Measurements from ENCODE around the gene PRR30.
"Not testable (repeated sequence)": the region's sequence is repeated elsewhere in the genome, so short reads cannot be mapped to it uniquely, and the experiment has no call there.

The PRR30 gene

DNA sequence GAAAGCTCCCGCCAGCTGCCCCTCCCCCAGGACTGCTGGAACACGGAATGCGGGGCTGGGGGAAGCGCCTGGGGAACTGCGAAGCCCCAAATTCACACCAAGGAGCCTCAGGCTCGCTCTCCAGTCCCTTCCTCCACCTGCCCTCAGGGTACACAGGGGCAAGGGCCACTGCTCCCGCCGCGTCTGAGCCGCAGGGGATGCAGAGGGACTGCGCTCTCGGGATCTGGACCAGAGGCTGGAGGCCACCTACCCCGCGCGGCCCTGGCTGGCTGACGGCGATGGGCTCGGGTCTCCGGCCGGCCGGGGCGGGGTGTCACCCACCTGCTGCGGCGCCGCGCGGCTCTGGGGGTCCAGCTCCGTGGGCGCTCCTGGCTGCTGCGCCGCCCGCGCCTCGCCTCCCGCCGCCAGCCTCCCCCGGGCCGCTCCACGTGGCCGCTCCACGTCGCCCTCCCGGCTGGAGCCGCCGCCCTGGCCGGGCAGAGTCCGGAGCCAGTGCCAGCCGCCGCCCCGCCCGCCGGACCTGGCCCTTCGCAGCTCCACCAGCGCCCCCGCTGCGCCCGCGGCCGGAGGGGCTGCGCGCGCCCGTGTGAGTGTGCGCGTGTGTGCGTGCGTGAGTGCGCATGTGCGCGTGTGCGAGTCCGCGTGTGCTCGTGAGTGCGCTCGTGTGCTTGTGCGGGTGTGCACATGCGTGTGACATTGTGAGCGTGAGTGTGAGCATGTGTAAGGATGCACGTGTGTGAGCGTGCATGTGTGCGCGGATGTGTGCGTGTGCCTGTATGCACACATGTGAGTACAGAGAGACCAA lies 20.5 kb downstream of the PRR30 start, which contains the start of gene CGREF1:
Gene CGREF1, minus strand, starts transcription at position 604 of the 805 bp plus-strand sequence. CDS start 14,762 bp downstream, outside the sequence.
- peak; percentile 28 for DNase-seq (ENCODE audit: low read depth in 1 of 2, low spot score in 1 of 2)
- TF ChIP-seq JUND (IDR thresholded peaks at IDR 0.05; ENCODE audit: low read depth): no peak
- in situ Hi-C loops (cut with HindIII; ENCODE audit: low pct_unique_long_range_greater_than_20kb, low sequenced_read_pairs): no loop called here

GRCh38 chr2:27117995-27118524 lies 21.1 kb downstream of the PRR30 start:
- no peak for TF ChIP-seq JUND (IDR thresholded peaks at IDR 0.05; ENCODE audit: low read depth)
- in situ Hi-C loops (cut with HindIII; ENCODE audit: low pct_unique_long_range_greater_than_20kb, low sequenced_read_pairs): no loop called here
- DNase-seq (ENCODE audit: low read depth in 1 of 2, low spot score in 1 of 2): no peak

DNA sequence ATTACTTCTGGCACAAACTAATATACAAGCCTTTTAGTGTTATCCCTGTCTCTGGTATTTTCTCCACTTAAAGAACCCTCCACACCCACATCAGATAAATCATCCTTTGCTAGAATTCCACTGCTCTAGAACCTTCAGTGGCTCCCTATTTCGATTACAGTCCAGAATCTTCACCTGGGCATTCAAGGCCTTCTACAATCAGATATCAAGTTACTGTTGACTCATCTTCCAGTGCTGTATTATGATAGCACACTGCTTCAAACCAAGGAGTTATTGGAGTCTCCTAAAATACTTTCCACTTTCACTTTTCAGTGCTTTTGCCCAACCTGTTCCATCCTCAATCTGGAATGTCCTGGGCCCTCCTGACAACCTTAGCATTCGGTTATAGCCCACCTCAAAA lies 23.7 kb downstream of the PRR30 start:
- DNase-seq (ENCODE audit: low read depth in 1 of 2, low spot score in 1 of 2): no peak
- in situ Hi-C loops (cut with HindIII; ENCODE audit: low pct_unique_long_range_greater_than_20kb, low sequenced_read_pairs): no loop called here
- no peak for TF ChIP-seq JUND (IDR thresholded peaks at IDR 0.05; ENCODE audit: low read depth)

GRCh38 chr2:27111392-27112078 lies 27.7 kb downstream of the PRR30 start:
- DNase-seq (ENCODE audit: low read depth in 1 of 2, low spot score in 1 of 2); in situ Hi-C loops (cut with HindIII; ENCODE audit: low pct_unique_long_range_greater_than_20kb, low sequenced_read_pairs): not testable (repeated sequence)

- in situ Hi-C loops (cut with HindIII; ENCODE audit: low pct_unique_long_range_greater_than_20kb, low sequenced_read_pairs); DNase-seq (ENCODE audit: low read depth in 1 of 2, low spot score in 1 of 2): not testable (repeated sequence)
These were observed 28.4 kb downstream of the PRR30 start for GRCh38 chr2:27110603-27111352.

GRCh38 chr2:27109083-27109482 lies 30.1 kb downstream of the PRR30 start:
- in situ Hi-C loops (cut with HindIII; ENCODE audit: low pct_unique_long_range_greater_than_20kb, low sequenced_read_pairs): no loop called here
- no peak for DNase-seq (ENCODE audit: low read depth in 1 of 2, low spot score in 1 of 2)

DNA sequence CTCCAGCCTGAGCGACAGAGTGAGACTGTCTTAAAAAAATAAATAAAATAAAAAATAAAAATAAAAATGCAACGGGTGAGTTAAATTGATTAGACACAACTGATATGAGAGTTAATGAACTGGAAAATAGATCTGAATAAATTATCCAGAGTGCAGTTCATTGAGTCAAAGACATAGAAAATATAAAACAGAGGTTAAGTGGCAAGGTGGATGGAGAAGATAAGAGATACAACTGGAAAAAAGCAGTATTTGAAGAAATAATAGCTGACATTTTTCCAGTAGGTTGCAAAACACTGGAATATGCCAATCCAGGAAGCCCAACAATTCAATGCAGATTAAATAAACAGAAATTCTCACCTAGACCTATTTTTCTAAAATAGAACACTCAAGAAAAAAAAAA lies 31.0 kb downstream of the PRR30 start:
- no peak for TF ChIP-seq JUND (IDR thresholded peaks at IDR 0.05; ENCODE audit: low read depth)
- in situ Hi-C loops (cut with HindIII; ENCODE audit: low pct_unique_long_range_greater_than_20kb, low sequenced_read_pairs): no loop called here
- no peak for DNase-seq (ENCODE audit: low read depth in 1 of 2, low spot score in 1 of 2)

More at GRCh38 chr2:27109083-27109482, 30.1 kb downstream of the PRR30 start:
- TF ChIP-seq JUND (IDR thresholded peaks at IDR 0.05; ENCODE audit: low read depth): no peak

GRCh38 chr2:27105981-27106380 lies 33.2 kb downstream of the PRR30 start:
- DNase-seq (ENCODE audit: low read depth in 1 of 2, low spot score in 1 of 2): no peak
- in situ Hi-C loops (cut with HindIII; ENCODE audit: low pct_unique_long_range_greater_than_20kb, low sequenced_read_pairs): no loop called here
- TF ChIP-seq JUND (IDR thresholded peaks at IDR 0.05; ENCODE audit: low read depth): no peak

DNA sequence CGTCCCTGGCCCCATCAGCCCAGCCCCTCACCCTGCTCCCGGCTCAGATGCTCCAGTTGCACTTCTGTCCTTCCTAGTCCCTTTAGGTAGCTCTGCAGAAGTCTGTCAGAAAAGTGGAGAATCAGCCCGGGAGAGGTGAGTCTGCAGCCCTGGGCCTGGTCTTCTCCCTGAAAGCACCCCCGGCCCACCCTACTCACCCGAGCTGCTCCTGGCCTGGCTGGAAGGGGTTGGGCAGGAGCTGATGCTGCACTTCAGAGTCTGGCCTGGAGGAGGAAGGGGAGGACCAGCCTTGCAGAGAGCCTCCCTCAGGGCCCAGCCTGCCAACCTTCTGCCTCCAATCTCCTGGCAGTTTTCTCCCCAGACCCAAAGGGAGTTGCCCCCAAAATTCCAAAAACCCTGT lies 36.9 kb downstream of the PRR30 start:
- in situ Hi-C loops (cut with HindIII; ENCODE audit: low pct_unique_long_range_greater_than_20kb, low sequenced_read_pairs): no loop called here
- no peak for TF ChIP-seq JUND (IDR thresholded peaks at IDR 0.05; ENCODE audit: low read depth)
- DNase-seq (ENCODE audit: low read depth in 1 of 2, low spot score in 1 of 2): no peak

GRCh38 chr2:27100036-27100435 lies 39.2 kb downstream of the PRR30 start:
- no peak for TF ChIP-seq JUND (IDR thresholded peaks at IDR 0.05; ENCODE audit: low read depth)
- no peak for DNase-seq (ENCODE audit: low read depth in 1 of 2, low spot score in 1 of 2)
- in situ Hi-C loops (cut with HindIII; ENCODE audit: low pct_unique_long_range_greater_than_20kb, low sequenced_read_pairs): no loop called here

- in situ Hi-C loops (cut with HindIII; ENCODE audit: low pct_unique_long_range_greater_than_20kb, low sequenced_read_pairs): no loop called here
- no peak for TF ChIP-seq JUND (IDR thresholded peaks at IDR 0.05; ENCODE audit: low read depth)
- no peak for DNase-seq (ENCODE audit: low read depth in 1 of 2, low spot score in 1 of 2)
These were observed 39.8 kb downstream of the PRR30 start for GRCh38 chr2:27099334-27099955.

DNA sequence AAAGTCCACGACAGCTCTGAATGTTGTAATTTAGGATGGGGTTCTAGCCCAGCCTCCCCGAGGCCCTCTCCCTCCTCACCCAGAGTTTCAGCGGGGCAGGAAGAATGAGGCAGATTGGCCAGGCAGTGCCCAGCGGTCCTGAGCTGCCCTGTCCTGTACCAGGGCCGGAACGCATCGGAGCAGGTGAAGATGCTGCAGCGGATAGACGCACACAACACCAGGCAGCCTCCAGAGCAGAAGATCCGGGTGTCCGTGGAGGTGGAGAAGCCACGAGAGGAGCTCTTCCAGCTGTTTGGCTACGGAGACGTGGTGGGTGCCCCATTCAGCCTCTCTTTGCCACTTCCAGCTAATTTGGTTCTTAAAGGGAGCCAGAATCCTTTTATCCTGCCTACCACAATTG lies 41.9 kb downstream of the PRR30 start:
- DNase-seq (ENCODE audit: low read depth in 1 of 2, low spot score in 1 of 2): no peak
- no peak for TF ChIP-seq JUND (IDR thresholded peaks at IDR 0.05; ENCODE audit: low read depth)

More for the DNA sequence above, 41.9 kb downstream of the PRR30 start:
- in situ Hi-C loops (cut with HindIII; ENCODE audit: low pct_unique_long_range_greater_than_20kb, low sequenced_read_pairs): no loop called here

All from T47D (cell line).